GM21526 (cell line): Measurements from ENCODE around the gene EIF3M.
A peak's percentile ranks its signal among the peaks of the same experiment; 100 is the strongest.

Experiments
- ATAC-seq: cut with Tn5 transposase; IDR thresholded peaks from one replicate; pipeline ENCODE4 v1.9.1; 2021; ENCODE audit warnings: moderate library complexity; ENCODE audit not compliant: unreplicated experiment, low FRiP score

EIF3M gene

DNA sequence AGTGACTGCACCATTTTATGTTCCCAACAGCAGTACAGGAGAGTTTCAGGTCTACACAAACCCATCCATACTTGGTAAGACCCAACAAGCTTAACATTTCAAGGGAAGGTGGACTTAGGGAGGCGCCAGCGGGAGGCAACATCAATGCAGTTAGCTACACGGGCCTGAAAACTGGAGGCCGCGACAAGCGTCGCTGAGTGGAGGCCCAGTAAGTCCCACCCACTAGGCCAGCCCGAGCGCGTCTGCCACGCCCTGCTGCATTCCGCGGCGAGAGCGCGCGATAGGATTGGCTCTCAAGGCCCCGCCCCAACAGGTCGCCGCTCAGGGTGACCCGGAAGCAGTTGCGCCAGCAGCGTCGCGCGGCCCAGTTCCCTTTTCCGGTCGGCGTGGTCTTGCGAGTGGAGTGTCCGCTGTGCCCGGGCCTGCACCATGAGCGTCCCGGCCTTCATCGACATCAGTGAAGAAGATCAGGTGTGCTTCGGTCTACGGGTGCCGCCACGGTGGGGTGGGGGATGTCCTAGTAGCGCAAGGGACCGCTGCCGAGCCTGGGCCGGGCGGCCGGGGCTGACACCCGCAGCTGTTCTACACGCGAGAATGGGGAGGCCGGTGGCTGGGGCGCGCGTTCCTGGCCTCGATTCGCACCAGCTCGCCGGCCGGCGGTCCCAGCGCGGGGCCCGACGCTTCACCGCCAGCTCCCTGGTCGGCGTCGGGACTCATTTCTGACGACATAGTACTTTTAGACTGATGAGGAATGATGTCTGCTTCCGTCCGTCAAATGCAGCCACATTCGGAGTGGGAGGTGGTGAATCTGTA lies at the start of gene EIF3M:
Gene EIF3M (plus strand): TSS at position 373 of the 813 bp plus-strand sequence. CDS start 57 bp downstream, at position 430.
- peak; percentile 95 for ATAC-seq

DNA sequence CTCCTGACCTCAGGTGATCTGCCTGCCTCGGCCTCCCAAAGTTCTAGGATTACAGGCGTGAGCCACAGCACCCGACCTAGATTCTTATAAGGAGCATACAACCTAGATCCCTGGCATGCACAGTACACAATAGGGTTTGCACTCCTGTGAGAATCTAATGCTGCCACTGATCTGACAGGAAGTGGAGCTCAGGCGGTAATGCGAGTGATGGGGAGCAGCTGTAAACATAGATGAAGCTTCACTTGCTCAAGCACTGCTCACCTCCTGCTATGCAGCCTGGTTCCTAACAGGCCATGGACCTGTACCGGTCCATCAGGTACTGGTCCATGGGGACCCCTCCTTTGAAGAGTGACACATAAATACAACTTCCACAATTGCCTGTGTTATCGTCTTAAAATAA lies 44.8 kb upstream of the EIF3M start:
- no peak for ATAC-seq

DNA sequence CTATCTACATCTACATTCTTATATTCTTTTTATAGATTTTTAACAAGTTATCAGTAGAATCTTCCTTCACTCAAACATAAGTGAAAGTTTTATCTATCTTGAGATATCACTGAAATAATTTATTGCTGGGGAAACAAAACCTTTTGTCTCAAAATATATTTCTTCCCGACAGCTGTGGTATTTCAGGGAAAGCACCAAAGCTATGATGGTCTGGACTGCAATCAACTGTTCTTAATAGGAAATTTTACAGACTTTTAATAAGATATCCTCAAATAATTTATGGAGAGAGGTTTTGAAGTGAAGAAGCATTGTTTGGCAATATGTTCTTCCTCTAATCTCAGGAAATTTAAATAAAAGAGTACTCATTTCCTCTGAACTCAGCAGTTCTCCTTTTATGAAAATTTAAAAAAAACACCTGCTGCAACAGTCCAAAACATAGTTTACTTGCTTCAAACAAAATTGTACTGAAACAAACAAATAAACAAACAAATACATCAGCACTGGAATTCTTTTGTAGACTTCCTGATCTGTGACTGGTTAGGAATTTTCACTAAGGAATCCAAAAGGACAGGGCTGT lies 33.9 kb upstream of the EIF3M start:
- ATAC-seq: no peak

DNA sequence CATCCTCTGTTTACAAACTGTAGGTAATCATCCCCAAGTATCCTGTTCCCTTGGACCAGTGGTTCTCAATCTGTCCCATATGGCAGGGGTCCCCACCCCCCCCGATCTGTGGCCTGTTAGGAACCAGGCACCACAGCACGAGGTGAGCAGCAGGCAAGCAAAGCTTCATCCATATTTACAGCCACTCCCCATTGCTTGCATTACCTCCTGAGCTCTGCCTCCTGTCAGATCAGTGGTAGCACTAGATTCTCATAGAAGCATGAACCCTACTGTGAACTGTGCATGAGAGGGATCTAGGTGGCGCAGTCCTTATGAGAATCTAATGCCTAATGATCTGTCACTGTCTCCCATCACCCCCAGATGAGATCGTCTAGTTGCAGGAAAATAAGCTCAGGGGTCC lies 33.4 kb upstream of the EIF3M start:
- ATAC-seq: no peak

DNA sequence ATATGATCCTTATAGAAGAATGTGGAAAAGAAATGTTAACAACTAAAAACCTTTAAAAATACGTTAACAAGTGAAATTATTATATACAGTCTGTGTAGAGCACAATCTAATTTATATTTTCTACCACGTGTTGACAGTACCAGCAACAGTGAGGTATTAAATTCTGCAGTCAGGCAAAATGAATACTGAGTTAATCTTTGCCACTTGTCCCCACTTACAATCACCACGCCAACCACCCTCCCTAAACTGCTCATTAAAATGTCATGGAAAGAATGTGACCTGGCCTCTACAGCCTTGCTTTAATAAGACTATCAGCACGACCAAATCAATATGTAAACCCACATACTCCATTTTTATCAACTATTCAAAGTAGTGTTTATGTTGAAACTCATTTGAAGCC lies 28.5 kb upstream of the EIF3M start:
- no peak for ATAC-seq

DNA sequence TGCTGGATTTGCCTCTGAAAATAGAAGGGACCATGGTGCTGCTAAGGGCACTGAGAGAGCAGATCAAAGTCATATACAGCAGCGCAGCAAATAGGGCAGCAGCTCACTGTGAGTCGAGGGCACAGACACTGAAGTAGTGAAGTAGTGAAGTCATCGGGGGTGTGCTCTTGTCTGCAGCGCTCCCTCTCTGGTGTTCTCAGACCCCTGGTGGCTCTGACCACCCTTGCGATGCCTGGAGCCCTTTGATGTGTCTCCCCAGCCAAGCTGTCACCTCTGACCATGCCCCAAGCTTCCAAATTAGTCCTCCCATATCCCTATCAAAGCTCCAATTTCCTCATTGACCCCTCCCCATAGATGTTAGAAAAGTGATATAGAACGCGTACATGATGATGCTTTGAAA lies 27.7 kb upstream of the EIF3M start:
- no peak for ATAC-seq

DNA sequence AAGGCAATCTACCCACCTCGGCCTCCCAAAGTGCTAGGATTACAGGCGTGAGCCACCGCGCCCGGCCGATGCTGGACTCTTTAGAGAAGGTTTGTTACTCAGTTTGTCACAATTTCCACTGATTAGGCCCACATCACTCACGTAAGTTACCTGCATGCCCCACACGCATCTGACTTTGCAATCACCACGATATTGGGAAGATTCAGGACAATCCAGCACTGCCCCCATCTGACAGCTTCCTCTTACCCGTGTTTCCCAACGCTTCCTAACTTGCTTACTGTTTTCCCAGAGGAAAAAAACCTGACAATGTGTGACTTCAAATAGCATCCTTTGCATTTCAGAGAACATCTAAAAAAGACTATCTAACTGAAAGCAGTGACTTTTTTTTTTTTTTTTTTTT lies 21.8 kb upstream of the EIF3M start:
- ATAC-seq: no peak

DNA sequence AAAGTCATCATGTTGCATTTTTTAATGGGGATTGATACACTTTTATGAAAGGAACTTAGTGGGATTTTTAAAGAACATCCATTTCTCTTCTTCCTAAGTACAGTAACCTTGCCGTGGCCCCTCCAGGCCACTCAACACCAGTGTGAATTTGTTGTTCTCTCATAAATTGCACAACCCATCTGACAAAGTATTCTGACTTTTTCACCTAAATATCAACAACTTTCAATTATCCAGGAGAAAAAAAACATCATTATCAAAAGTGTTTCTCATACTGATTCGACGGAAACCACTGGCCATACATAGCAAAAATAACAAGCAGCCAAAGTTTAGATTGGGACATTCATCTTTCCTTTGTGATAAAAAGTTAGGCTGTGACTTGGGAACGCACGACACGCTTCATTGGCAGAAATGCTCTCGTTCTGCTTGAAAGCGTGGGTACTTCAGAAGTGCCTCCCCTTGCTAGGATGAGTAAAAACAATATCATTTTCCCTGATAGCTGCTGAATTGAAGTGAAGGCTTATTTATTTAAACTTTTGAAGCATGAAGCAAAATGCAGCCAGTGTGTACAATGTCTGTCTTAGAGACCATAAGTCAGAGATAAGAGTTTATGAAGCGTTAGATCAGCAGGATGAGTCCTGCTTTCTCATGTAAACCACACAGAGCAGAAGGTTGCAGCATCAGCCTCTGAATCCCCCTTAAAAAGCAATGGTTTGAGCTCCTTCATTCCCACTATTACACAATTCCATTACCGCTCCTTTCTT lies 20.6 kb upstream of the EIF3M start:
- no peak for ATAC-seq

DNA sequence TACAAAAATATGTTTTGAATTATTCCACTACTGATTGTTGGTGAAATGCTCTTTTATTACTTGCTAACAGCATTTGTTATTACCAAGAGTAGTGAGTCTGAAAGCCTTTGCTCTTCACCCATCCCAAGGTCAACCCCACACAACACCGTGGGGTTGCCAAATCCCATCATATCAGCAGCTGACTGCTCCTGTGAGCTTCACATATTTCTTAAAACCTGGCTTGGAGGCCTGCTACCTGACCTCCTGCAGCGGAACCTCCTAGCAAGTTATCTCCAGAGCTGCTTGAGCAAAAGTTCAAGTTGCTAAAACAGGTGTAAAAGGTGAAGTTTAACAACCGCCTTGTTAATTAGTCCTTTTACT lies 20.1 kb upstream of the EIF3M start:
- ATAC-seq: no peak

DNA sequence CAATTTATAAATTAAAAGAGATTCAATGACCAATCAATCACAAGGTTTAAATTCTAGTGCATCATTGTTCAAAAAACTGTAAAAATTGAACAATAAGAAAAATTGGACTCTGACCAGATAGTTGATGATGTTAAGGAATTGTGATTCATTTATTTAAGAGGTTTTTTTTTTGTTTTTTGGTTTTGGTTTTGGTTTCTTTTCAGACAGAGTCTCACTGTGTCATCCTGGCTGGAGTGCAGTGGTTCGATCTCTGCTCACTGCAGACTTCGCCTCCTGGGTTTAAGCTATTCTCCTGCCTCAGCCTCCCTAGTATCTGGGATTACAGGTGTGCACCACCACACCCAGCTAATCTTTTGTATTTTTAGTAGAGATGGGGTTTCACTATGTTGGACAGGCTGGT lies 17.1 kb upstream of the EIF3M start:
- ATAC-seq: no peak

DNA sequence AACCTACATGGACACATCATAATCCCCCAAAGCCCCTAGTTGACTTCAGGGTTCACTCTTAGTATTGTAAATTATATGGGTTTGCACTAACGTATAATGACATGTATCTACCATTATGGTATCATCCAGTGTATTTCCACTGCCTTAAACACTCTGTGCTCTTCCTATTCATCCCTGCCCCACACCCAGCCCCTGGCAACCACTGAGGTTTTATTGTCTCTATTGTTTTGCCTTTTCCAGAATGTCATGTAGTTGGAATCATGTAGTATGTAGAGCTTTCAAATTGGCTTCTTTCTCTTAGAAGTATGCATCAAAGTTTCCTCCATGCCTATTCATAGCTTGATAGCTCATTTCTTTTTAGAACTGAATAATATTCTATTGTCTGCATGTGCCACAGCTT lies 16.5 kb upstream of the EIF3M start:
- ATAC-seq: no peak

DNA sequence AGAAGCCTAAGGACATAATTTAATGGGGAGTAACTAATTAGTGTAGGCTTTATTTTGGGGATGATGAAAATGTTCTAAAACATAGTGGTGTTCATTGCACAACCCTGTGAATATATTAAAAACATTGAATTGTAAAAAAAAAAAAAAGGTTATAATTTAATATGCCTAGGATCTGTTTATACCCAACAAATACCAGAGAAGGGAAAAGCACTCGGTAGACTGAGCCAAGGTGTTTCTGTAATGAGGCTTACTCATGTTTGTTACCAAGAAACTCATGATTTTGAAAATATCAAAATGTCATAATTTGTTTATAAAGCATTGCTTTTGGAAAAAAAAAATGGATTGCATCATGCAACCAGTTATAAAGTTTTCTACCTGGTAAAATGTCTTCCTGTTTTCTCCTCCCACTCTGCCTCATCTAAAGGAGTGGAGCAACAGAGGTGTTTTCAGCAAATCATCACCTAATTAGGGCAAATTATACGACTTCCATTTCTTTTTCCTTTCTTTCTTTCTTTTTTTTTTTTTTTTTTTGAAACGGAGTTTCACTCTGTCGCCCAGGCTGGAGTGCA lies 14.2 kb upstream of the EIF3M start:
- no peak for ATAC-seq

DNA sequence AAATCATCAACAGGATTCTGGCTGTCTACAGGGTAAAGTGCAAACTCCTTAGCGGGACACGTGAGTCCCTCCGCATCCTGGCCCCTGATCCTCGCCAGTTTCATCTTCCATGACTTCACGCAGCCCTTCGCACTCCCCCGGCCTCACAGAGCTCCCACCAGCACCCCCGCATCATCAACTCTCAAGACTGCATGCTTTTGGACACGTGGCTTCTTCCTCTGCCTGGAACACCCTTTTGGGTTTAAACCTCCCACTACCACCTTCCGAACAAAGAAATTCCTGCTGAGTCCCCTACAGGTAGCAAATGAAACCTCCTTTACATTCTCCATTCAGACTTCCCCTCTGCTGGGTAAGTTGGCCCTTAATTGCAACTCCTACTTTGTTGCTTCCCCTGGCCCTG lies 12.6 kb upstream of the EIF3M start:
- no peak for ATAC-seq

DNA sequence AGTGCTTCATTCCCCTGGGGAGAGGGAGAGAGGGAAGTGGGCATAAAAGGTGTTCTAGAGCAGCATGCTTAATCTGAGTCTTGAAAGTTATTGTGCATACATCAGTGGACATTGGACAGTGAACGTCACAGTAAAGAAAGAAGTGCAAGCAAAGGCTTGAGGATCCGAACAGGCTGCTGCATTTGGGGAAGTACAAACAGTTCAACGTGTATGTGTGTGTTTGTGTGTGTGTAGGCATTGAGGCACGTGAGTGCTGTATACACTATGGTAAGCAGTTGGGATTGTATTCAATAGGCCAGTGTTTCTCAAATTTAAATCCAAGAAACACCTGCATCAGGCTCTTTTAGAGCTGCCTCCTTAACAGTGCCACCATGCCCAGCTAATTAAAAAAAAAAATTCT lies 10.4 kb upstream of the EIF3M start:
- ATAC-seq: no peak

DNA sequence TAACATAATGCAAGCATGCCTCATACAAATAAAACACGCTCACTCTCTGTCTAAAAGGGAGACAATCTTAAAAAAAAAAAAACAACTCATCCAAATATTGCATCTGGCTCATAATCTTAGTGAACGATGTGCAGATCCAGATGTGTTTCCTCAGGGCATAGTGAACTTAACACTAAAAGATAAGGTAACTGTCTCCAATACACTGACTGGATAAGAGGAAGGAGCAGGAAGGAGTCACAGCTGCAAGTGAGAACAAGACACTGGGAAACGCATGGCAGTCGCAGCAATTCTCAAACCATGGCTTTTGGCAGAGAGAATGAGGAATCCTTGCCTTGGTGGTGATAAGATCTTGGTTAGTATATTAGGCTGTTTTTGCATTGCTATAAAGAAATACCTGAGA lies 9.2 kb upstream of the EIF3M start:
- no peak for ATAC-seq

DNA sequence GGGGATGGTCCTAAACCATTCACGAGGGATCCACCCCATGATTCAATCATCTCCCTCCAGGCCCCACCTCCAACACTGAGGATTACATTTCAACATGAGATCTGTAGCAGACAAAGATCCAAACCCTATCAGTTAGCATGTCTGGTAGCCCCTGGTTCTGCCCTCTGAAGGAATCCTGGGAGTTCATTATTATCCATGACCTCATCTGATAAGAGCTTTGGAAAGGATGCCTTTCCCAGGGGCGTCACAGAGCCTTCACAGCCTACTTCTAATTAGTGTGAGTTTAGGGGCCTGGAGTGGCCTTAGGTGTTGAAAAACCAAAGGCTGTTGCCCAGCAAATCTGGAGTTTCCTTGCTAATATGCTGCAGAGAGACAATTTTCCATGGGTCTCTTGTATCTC lies 8.6 kb upstream of the EIF3M start:
- no peak for ATAC-seq

DNA sequence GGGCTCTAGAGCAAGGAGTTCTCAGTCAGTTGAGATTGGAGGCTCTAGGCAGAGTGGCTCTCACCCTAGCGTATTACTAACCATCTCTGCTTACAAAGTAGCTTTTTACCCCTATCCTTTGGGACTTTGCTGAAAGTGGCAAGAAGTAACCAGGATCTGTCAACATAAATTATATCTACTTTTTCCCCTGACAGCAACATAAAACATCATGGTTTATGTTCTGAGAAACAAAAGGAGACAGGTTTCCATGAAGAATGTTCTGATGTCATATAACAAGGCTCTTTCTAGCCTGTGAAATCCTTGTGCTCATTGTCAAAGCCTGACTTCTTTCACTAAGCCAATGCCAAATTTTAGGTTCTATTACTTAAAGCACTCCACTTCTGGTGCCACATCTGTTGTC lies 7.2 kb upstream of the EIF3M start:
- no peak for ATAC-seq

DNA sequence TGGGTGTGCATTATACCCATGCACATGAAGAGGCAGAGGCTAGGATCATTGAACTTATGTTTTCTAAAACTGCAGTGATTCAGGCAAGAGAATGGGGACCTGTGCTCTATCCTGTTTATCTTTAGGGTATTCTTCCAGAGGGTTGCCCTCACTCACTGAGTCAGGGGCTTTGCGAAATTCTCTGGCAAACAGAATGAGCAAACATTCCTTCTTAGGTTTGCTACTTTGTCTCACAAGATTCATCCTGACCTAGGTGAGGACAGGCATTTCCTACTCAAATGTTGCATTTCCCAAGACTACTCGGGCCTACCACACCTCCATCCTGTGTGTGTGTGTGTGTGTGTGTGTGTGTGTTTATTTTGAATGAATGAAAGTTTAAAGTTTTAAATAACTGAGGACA lies 2.7 kb upstream of the EIF3M start:
- ATAC-seq: no peak

DNA sequence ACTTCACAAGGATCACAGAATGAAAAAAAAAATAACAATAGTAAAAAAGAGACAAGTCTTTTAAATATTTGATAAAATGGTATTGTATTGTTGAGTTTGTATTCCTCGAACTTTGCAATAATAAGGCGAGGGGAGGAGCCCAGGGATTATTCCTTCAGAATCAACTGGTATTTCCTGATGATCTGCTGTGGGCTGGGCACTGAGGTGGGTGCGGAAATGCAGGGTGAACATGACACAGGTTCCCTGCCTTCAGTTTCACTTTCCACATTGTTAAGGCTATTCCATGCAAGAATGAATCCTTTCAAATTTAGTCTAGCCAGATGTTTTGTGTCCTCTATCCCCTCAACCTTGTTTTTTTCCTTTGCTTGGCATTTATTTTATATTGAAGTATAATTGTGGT lies 2.1 kb upstream of the EIF3M start:
- ATAC-seq: no peak

DNA sequence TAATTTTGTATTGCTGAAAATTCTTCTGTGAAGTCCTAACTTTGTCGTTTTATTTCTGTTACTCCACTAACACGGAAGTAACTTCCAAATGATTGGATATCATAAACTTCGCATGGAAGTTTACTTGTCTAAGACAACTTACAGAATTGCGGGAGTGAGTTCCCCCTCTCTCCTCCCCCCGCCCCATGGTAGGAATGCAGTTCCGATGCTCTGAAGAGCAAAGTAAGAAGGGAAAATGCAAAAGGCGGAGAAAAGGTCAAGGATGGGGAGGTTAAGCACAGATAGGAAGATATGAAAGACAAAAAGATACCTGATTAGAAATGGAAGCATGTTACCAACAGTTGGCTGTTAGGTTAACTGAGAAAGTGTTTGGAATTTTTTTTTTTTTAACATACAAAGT lies 1.3 kb downstream of the EIF3M start:
- no peak for ATAC-seq

DNA sequence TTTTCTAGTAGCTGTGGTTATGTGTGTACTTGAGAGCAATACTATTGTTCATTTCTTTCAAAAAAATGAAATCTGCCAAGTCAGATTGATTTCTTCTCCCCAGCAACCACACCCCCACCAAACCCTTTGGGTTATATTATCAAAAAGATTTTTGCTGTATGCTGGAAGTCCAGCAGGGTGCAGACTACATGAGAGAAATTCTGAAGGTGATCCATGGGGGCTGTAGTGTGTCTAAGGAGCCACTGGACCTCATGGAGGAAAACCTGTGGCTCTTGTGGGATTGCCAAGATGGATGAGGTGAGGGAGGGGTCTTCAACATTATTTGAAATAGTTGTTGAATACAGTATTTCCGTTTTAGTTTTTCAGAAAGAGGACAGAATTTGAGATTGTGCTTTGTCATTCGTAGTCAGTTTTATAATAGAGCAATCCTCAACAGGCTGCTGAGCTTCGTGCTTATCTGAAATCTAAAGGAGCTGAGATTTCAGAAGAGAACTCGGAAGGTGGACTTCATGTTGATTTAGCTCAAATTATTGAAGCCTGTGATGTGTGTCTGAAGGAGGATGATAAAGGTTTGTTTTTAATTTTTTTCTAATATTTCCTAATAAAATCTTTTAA lies 3.1 kb downstream of the EIF3M start:
- no peak for ATAC-seq
